NK-92 (cell line): ENCODE measurements around the gene THADA.
"Not testable (repeated sequence)": the region's sequence is repeated elsewhere in the genome, so short reads cannot be mapped to it uniquely, and the experiment has no call there.

Experiments used
- DNase-seq: peaks from one replicate; lab custom pipeline; 2025; ENCODE audit not compliant: unreplicated experiment; lab: John Stamatoyannopoulos, UW

Gene THADA

DNA sequence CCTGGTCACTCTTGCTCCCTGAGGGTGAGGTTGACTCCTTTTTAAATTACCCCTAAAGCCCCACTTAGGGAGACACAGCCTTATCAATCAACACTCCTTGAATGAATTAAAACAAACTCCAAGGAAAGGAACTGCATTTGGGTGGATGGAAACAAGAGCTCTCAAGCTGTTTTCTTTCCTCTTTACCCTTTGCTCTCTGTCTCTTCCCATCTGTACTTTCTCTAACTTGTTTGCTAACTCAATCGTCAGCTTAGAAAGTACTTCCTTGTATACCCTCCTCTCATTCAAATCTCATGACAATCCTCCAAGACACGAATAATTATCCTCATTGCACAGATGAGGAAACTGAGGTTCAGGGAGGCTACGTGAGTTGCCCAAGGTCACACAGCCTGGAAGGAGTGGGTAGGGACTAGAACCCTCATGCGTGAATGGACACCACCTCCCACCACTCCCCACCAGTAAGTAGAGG lies 402.2 kb downstream of the THADA start:
- DNase-seq: no peak

DNA sequence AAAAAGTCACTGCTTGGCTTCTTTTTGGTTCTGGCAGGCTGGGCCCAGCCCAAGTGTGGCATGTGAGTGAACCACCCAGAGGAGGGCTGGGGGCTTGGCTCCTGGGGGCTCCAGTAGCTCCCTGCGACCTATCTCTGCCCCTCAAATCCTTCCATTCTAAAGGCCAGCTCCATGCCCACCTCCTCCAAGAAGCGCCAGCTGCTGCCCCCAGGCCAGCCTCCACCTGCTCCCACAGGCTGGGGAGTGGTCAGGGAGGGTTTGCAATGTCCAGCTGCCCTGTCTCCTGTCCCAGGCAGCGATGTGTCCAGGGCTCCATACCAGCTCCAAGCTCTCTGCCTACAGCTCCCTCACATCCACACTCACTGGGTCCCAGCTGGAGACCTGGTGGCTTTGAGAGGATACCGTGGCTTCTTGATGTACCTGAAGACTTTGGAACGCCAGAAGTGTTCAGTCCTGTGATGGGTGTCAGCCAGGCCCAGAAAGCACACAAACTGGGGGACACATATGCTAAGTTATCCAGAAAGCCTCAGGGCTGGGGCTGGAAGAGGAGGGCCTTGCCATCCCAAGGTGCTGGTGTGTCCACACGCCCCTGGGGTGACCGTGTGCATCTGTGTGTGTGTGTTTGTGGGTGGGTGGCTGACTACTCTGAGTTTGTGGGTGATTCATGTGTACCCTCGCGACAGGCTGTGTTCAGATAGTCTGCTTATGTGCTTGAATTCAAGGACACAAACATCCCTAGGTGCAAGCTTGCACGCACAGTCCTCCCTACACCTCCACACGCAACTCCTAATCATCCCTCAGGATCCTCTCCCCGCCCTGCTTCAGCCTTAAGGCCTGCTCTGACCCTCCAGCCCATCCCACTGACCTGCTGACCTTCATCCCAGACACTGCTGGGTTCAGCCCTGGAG lies 402.8 kb downstream of the THADA start:
- no peak for DNase-seq

DNA sequence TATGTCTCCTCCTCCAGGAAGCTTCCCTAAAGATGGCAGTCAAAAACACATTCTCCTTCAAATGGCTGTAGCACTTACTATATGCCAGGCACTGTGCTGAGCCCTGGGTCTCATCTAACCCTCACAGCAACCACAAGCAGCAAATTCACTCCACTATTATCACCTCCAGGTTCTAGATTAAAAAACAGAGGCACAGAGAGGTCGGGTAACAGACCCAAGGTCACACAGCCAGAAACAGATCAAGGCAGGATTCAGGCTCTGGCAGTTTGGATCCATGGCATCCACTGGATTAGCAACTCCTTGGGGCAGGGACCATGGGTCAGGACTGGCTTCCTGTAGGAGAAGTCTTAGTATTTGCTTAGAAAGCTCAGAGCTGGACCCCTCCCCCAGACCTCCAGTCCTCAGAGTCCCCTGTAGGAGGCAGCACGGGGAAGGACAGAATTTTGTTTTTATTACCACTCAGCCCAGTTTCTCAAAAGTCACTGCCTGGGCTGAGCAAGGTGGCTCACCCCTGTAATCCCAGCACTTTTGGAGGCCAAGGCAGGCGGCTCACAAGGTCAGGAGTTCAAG lies 403.8 kb downstream of the THADA start:
- DNase-seq: no peak

DNA sequence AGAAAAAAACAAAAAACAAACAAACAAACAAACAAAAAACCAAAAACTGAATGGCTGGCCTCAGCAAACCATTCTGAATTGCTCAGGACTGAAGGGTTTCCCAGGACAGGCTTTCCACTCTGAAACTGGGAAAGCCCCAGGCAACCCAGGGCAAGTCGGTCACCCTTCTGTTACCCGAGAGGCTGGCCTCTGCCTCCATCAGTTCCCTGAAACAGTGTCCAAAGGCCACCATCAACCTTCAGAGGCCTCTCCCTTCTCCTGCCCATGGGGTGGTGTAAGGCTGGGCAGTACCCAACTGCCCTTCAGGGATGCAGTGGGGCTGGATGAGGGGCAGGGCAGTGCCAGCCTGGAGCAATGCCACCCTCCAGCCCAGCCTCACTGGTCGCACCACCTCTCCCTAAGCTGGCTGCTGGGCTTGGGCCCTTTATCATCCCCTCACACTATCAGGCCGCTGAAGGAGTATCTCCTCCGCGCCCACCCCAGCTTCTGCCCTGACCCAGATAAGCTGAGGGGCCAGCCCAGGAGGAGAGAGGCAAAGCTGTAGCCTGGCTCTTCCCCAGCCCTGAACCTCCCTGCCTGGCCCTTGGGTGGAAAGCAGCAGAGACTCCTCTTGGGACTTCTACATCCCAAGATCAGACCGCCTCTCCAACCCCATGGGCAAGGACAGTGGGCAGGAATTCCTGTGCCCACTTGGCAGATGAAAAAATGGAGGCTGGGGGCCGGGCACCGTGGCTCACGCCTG lies 405.4 kb downstream of the THADA start:
- DNase-seq: no peak

DNA sequence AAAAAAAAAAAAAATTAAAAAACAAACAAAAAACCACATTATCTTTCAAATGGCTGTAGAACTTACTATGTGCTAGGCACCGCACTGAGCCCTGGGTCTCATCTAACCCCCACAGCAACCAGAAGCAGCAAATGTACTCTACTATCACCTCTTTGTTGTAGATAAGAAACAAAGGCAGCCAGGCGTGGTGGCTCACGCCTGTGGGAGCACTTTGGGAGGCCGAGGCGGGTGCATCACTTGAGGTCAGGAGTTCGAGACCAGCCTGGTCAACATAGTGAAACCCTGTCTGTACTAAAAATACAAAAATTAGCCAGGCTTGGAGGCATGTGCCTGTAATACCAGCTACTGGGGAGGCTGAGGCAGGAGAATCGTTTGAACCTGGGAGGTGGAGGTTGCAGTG lies 406.0 kb downstream of the THADA start:
- not testable (repeated sequence) for DNase-seq

DNA sequence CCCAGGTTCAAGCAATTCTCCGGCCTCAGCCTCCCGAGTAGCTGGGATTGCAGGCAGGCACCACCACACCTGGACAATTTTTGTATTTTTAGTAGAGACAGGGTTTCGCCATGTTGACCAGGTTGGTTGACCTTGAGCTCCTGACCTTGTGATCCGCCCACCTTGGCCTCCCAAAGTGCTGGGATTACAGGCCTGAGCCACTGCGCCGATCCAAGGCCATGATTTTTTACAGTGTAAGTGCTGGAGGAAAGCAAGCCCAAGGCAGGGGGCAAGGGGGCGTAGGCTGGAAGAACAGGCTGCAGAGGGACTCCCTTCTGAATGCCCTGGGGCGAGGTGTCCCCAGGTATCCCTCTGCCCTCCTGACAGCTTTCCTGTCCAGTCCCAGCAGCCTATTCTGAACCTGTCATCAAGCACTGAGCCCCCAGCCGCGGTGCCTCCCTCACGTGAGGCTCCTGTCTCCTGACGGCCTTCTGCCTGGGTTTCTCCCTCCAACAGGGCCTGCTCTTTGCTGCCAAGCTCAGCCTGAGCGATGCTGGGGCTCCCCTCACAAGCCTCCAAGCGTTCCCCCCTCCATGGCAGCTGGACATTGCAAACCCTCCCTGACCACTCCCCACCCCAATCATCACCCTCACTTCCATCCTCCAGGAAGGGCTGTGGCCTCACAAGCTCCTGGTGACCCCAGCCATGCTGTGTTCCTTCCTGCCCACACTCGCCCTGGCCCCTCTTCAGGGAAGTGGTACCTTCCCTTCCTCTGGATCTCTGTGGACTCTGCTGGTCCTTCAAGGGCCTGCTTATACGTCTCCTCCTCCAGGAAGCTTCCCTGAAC lies 407.1 kb downstream of the THADA start:
- no peak for DNase-seq

DNA sequence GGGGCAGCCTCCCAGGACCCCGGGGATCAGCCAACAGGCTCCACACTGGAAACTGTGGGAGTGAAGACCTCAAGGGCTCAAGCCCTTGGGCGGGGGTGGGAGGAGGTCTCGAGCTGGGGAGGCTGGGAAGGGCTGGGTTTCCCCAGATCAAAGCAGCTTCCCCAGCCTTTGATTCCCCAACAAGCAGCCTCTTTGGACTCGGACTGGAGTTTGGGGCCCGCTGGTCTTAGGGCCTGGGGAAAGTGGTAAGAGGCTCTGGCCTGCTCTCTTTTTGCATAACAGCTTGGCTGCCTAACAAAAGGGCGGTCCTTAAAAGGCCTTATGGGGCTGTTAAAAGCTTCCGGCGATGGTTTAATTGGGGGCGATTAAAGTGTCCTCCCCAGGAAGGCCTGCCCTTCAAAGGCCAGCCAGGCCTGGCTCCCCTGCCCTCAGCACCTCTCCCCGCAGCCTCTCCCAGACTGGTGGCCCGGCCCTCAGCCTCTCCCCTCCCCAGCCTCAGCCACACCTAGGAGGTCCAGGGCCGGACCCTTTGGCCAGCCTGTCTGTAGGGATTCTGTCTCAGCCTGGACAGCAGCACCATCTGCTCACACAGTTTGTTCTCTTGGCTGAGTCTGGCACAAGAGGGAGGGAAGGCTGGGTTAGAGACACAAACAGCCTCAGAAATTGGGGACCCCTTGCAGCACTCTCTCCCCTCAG lies 409.0 kb downstream of the THADA start:
- no peak for DNase-seq

DNA sequence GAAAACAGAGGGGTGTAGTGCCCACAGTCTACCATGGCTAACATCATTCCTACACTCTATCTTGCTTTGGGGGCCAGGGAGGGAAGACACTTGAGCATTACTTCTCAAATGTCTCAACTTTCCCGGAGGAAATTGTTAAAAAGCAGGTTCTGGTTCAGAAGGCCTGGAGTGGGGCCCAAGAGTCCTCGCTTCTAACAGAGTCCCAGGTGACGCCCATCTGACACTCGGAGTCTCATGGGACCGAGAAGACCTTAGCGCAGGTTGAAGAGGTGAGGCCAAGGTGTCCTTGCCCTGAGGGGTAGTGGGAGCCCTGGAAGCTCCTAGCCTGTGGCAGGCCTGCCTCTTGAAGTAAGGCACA lies 409.5 kb downstream of the THADA start:
- no peak for DNase-seq

DNA sequence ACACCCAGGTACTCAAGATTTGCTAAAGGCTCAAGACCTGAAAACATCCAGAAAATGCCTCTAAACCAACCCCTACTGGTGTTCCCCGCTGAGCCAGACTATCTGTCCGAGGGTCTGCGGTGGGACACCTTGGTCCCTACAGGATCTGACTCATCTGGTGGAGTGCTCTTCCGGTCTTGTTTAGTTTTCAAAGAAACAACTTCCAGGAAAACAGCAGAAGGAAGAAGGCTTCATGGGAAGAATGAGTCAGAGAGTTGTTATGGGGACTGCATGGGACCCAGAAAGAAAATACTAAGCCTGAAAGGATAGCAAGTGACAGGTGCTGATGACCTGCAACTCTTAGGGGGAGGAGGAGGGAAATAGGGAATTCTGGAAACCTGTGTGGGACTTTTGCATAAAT lies 410.7 kb downstream of the THADA start:
- no peak for DNase-seq

DNA sequence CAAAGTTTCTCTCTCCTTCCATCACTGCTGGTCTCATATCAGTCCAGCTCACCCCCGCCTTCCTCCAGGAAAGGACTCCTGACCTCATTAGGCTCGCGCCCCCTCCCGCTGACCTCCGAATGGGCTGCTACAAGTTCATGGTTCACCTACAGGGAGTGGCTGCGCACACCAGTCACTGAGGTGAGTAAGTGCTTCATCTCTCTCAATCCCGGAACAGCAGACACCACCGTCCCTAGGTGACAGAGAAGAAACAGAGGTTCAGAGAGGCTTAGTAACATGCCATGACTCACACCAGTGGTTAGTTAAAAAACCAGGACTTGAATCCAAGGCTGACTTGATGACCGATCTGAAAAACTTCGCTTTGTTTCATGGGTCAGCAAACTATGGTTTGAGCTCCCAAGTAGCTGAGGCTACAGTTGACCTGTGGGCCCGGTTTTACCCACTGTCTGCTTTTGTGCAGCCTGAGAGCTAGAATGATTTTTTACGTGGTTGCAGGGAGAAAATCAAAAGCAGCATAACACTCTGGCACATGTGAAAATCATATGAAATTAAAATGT lies 411.4 kb downstream of the THADA start:
- DNase-seq: no peak

DNA sequence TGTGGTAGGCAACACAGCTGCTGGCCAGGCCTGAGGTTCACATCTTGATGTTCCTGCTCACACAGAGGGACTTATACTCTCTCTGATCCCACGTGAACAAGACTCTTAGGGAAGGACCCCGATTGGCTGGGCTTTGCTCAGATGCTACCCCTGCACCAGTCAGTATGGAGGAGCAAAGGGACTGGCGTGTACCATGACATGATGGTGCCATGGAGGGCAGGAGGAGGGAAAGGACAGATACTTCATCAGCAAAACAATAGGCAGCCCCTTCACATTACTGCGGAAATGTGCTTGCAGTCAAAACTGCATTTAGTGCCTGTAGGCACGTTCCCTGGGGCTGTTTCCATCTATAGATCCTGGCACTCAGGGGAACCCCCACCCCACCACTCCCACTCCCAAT lies 412.1 kb downstream of the THADA start:
- no peak for DNase-seq

DNA sequence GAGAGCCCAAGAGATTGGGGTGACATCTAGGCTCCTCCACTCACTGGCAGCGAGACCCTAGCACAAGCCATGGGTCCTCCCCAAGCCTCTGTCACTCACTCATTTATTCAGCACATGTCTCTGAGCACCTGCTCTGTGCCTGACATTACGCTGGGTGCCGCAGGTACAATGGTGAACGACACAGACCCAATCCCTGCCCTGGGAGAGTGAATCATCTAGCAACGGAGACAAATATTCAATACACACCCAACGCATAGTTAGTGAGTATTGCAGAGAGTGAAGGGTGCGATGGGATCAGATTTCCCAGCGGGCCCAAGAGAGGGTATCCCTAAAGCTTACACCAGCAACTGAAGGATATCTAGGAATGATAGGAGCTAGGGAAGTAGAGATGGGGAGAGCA lies 414.9 kb downstream of the THADA start:
- no peak for DNase-seq
